SK-N-SH (cell line): ENCODE results near the gene UBE2D1.

Experiments
- CTCF ChIP-seq: fragments of 200-600 bp; sonication (generic); IDR thresholded peaks from 2 replicates; pipeline ENCODE4 v1.6.1; 2017; ENCODE audit warnings: antibody characterized with exemption, mild to moderate bottlenecking, moderate library complexity
- ELF1 ChIP-seq: IDR thresholded peaks from 2 replicates; pipeline ENCODE4 v1.4.0; 2012
- FOXJ3 ChIP-seq: sonication (generic); formaldehyde crosslinking; IDR thresholded peaks from 2 replicates; pipeline ENCODE4 v1.5.1; 2020; ENCODE audit warnings: mild to moderate bottlenecking, missing genetic modification reagents
- JUND ChIP-seq: IDR thresholded peaks from 2 replicates; pipeline ENCODE4 v1.4.0; 2012
- NFIC ChIP-seq: IDR thresholded peaks from 2 replicates; pipeline ENCODE4 v1.4.0; 2012; ENCODE audit warnings: borderline replicate concordance
- POLR2AphosphoS5 ChIP-seq: IDR thresholded peaks from 2 replicates; pipeline ENCODE4 v1.6.1; 2012; ENCODE audit warnings: low read depth, low read length
- RCOR1 ChIP-seq: fragments of 150-350 bp; IDR thresholded peaks from 2 replicates; pipeline ENCODE4 v1.6.1; 2017; ENCODE audit warnings: antibody characterized with exemption, low read length
- REST ChIP-seq: IDR thresholded peaks from 2 replicates; pipeline ENCODE4 v1.6.1; 2012; ENCODE audit warnings: mild to moderate bottlenecking, low read depth, low read length, moderate library complexity
- SIN3A ChIP-seq: IDR thresholded peaks from 2 replicates; pipeline ENCODE4 v1.6.1; 2012; ENCODE audit warnings: low read depth, mild to moderate bottlenecking, low read length, moderate library complexity, borderline replicate concordance
- SMC3 ChIP-seq: IDR thresholded peaks from 2 replicates; pipeline ENCODE4 v1.6.1; 2012; ENCODE audit warnings: low read depth, low read length, improper control_type of control experiment
- USF1 ChIP-seq: IDR thresholded peaks from 2 replicates; pipeline ENCODE4 v1.4.0; 2012; ENCODE audit warnings: low read depth, borderline replicate concordance
- USF2 ChIP-seq: fragments of 150-350 bp; IDR thresholded peaks from 2 replicates; pipeline ENCODE4 v1.6.1; 2017; ENCODE audit warnings: antibody characterized with exemption, low read length, low read depth, borderline replicate concordance

GRCh38 chr10:58360412-58361004 lies 25.7 kb downstream of the UBE2D1 start:
- TF ChIP-seq CTCF (no peak), SIN3A (no peak), NFIC (no peak), POLR2AphosphoS5 (no peak), USF2 (no peak), SMC3 (no peak), FOXJ3 (no peak), RCOR1 (no peak), USF1 (no peak), ELF1 (no peak), JUND (no peak), REST (no peak)
